ENCODE results near the gene P4HTM. TPM values are rescaled to one million over a fixed set of nuclear protein-coding genes. Genes with fewer than 3 reads are reported as not detected.

Gene P4HTM
- total RNA-seq, 3 donors from 2014 or later = 40.2 to 60.6 (median 41.4) TPM

DNA sequence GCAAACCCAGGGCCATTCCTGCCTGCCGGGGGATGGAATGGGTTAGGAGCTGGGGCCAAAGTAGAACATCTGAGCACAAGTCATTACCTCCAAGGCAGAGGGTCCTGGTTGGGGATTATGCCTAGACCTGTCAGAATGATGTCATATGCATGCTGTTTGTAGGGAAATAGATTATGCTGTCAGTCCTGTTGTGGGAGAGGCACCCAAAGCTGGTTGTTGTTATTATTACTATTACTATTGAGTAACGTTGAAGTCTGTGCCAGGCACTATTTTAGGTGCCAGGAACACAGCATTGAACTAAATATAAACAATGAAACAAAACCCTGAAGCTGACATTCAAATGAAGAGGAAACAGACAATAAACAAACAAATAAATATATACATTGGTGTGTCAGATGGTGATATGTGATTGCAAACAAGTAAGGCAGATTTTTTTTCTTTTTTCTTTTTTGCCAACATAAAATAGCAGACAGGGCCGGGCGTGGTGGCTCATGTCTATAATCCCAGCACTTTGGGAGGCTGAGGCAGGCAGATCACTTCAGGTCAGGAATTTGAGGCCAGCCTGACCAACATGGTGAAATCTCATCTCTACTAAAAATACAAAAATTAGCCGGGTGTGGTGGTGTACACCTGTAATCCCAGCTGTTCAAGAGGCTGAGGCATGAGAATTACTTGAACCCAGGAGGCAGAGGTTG is 2.0 kb downstream of the P4HTM start:
- Histone ChIP-seq H3K9me3 (no peaks in the 10 kb centered on the region), H3K4me1 (ENCODE audit: low read depth) (peaks cover 25% of the 10 kb centered on the region), H3K4me3 (no peak overlapping the region), H3K36me3 (ENCODE audit: low read depth) (no peaks in the 10 kb centered on the region)
- no peak for TF ChIP-seq CTCF (IDR thresholded peaks at IDR 0.05)
- intact Hi-C loops (cut with DNase I, micrococcal nuclease) = no loop called here
- ATAC-seq (no peak), DNase-seq (no peak)

DNA sequence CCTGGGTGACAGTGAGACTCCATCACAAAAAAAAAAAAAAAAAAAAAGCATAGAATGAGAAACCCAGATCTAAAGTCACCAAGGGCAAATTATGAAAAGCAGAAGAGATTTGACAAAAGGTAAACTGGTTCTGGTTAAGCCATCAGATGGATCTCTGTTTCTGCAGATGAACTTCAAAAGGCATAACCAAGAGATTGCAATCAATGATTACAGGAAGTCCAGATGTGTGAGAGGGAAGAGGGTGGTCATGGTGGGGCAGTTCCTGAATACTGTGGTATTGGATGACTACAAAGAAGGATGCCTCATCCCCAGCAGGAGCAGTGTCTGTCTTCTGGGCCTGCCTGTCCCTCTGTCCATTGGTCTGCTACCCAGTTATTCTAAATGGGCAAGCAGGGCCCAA is 3.8 kb downstream of the P4HTM start:
- no peak for TF ChIP-seq CTCF (IDR thresholded peaks at IDR 0.05)
- H3K4me3 ChIP-seq = no peak overlapping the region
- peaks cover 24% of the 10 kb centered on the region for H3K4me1 ChIP-seq (ENCODE audit: low read depth)
- H3K36me3 ChIP-seq (ENCODE audit: low read depth) = no peaks in the 10 kb centered on the region
- intact Hi-C loops (cut with DNase I, micrococcal nuclease) = no loop called here
- no peak for DNase-seq
- ATAC-seq = no peak
- H3K9me3 ChIP-seq = no peaks in the 10 kb centered on the region

- no peaks in the 10 kb centered on the region for H3K36me3 ChIP-seq (ENCODE audit: low read depth)
- peaks cover 8% of the 10 kb centered on the region for H3K4me1 ChIP-seq (ENCODE audit: low read depth)
- intact Hi-C loops (cut with DNase I, micrococcal nuclease) = no loop called here
- H3K4me3 ChIP-seq = no peak overlapping the region
- ATAC-seq (no peak), DNase-seq (no peak)
- H3K9me3 ChIP-seq = no peaks in the 10 kb centered on the region
- no peak for TF ChIP-seq CTCF (IDR thresholded peaks at IDR 0.05)
These were observed 6.6 kb downstream of the P4HTM start for GRCh38 chr3:48996640-48997039.

- DNase-seq = no peak
- ATAC-seq = no peak
- Histone ChIP-seq H3K4me3 (no peak overlapping the region), H3K9me3 (no peaks in the 10 kb centered on the region), H3K36me3 (ENCODE audit: low read depth) (no peaks in the 10 kb centered on the region), H3K4me1 (ENCODE audit: low read depth) (peaks cover 3% of the 10 kb centered on the region)
- intact Hi-C loops (cut with DNase I, micrococcal nuclease) = no loop called here
- TF ChIP-seq CTCF (IDR thresholded peaks at IDR 0.05) = no peak
These were observed 7.1 kb downstream of the P4HTM start for GRCh38 chr3:48997102-48997635.

DNA sequence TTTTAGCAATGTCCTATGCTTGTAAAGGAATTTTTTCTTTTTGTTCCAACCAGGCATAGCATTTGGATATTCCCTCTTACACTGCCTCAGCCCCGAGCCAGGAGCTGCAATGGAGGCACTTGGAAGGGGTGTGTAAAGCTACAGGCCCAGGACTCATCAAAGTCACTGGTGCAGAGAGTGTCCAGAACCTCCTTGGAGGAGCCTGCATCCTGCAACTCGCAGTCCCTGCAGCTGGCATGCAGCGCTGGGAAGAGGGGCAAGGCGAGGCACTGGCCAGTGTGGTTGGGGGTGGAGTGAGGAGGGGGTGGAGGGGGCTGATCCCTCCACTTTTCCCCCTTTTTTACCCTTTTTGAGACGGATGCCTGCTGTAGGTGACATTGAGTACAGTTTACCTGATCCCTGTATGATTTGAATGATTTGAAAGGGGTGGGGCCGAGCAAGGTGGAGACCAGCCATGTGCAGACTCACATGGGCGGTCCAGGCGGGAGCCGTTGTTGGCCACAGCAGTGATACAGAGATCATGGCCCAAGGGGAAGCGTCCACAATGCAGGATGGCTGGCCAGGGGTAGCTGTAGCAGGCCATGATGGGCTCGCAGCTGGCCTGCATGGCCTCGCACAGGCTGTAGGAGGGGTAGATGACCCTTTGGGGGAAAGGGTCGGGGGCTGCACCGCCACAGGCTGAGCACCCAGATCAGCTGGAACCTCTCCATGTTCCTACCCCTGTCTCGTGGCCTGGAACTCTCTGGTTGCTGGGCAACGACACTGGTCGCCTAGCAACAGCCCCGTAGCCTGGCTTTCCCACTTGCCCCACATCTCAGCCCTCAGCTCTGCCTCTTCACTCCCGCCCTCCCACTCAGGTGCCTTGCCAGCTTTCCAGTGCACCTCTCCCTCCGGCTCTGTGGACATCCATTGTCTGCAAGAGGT is 7.9 kb downstream of the P4HTM start:
- TF ChIP-seq CTCF (IDR thresholded peaks at IDR 0.05) = no peak
- Histone ChIP-seq H3K36me3 (ENCODE audit: low read depth) (no peaks in the 10 kb centered on the region), H3K4me1 (ENCODE audit: low read depth) (no peaks in the 10 kb centered on the region), H3K9me3 (no peaks in the 10 kb centered on the region), H3K4me3 (no peak overlapping the region)
- no peak for DNase-seq
- ATAC-seq = no peak
- intact Hi-C loops (cut with DNase I, micrococcal nuclease) = no loop called here
